ENCODE measurements around the gene TAOK2. TPM values are rescaled to one million over a fixed set of nuclear protein-coding genes. Genes with fewer than 3 reads are reported as not detected.

Gene TAOK2
- total RNA-seq, 2 experiments from 2014 or later: 13.1 to 14.1 TPM

GRCh38 chr16:30025574-30025973 lies 51.9 kb downstream of the TAOK2 start:
- intact Hi-C loops (cut with DNase I, micrococcal nuclease): no loop called here

GRCh38 chr16:30026449-30026848 lies 52.8 kb downstream of the TAOK2 start:
- no peaks in the 10 kb centered on the region for H3K9me3 Mint-ChIP-seq
- intact Hi-C loops (cut with DNase I, micrococcal nuclease): no loop called here
- DNase-seq: no peak

More at GRCh38 chr16:30025574-30025973, 51.9 kb downstream of the TAOK2 start:
- Histone ChIP-seq H3K27ac (ENCODE audit: low read depth in 1 of 2, low read length in 2 of 2) (no peak overlapping the region), H3K36me3 (ENCODE audit: insufficient read depth, low read length) (no peaks in the 10 kb centered on the region), H3K4me1 (ENCODE audit: insufficient read depth, low read length) (peaks cover 16% of the 10 kb centered on the region), H3K27me3 (ENCODE audit: control insufficient read depth in 1 of 2, insufficient read depth in 2 of 2, low read length in 2 of 2) (peaks cover 22 to 32% of the 10 kb centered on the region in 2 experiments), H3K4me3 (ENCODE audit: low read length) (no peak overlapping the region), H3K9me3 (ENCODE audit: control insufficient read depth in 1 of 2, insufficient read depth in 1 of 2, low read length in 2 of 2) (peaks cover 0 to 10% of the 10 kb centered on the region in 2 experiments)
- no peak for TF ChIP-seq CTCF (IDR thresholded peaks at IDR 0.05)
- no peaks in the 10 kb centered on the region for H3K9me3 Mint-ChIP-seq
- H3K27me3 Mint-ChIP-seq: peaks cover 35% of the 10 kb centered on the region
- no peak overlapping the region for H3K4me3 Mint-ChIP-seq
- CTCF ChIA-PET: no interaction called here
- peaks cover 20% of the 10 kb centered on the region for H3K4me1 Mint-ChIP-seq (ENCODE audit: low read depth)
- peak in 1 of 14 experiments; percentile 14 for DNase-seq
- H3K27ac Mint-ChIP-seq: no peak overlapping the region
- POLR2A ChIA-PET: no interaction called here
- ATAC-seq (ENCODE audit: poor library complexity): no peak
- H3K36me3 Mint-ChIP-seq (ENCODE audit: low read depth): no peaks in the 10 kb centered on the region

GRCh38 chr16:30027588-30028437 lies 54.1 kb downstream of the TAOK2 start:
- no peak for DNase-seq
- Mint-ChIP-seq H3K36me3 (ENCODE audit: low read depth) (no peaks in the 10 kb centered on the region), H3K27ac (no peak overlapping the region), H3K4me1 (ENCODE audit: low read depth) (peaks cover 14% of the 10 kb centered on the region), H3K4me3 (no peak overlapping the region), H3K9me3 (no peaks in the 10 kb centered on the region), H3K27me3 (peaks cover 49% of the 10 kb centered on the region)
- intact Hi-C loops (cut with DNase I, micrococcal nuclease): no loop called here
- no peak for ATAC-seq (ENCODE audit: poor library complexity)
- Histone ChIP-seq H3K9me3 (ENCODE audit: control insufficient read depth in 1 of 2, insufficient read depth in 1 of 2, low read length in 2 of 2) (peaks cover 0 to 17% of the 10 kb centered on the region in 2 experiments), H3K27me3 (ENCODE audit: control insufficient read depth in 1 of 2, insufficient read depth in 2 of 2, low read length in 2 of 2) (peaks cover 42 to 47% of the 10 kb centered on the region in 2 experiments), H3K4me3 (ENCODE audit: low read length) (no peak overlapping the region), H3K36me3 (ENCODE audit: insufficient read depth, low read length) (no peaks in the 10 kb centered on the region), H3K4me1 (ENCODE audit: insufficient read depth, low read length) (peaks cover 23% of the 10 kb centered on the region), H3K27ac (ENCODE audit: low read depth in 1 of 2, low read length in 2 of 2) (no peak overlapping the region)
- no peak for TF ChIP-seq CTCF (IDR thresholded peaks at IDR 0.05)
- ChIA-PET POLR2A (no interaction called here), CTCF (no interaction called here)

More at GRCh38 chr16:30026449-30026848, 52.8 kb downstream of the TAOK2 start:
- no peak for ATAC-seq (ENCODE audit: poor library complexity)
- Histone ChIP-seq H3K9me3 (ENCODE audit: control insufficient read depth in 1 of 2, insufficient read depth in 1 of 2, low read length in 2 of 2) (peaks cover 0 to 10% of the 10 kb centered on the region in 2 experiments), H3K36me3 (ENCODE audit: insufficient read depth, low read length) (no peaks in the 10 kb centered on the region), H3K27ac (ENCODE audit: low read depth in 1 of 2, low read length in 2 of 2) (no peak overlapping the region), H3K27me3 (ENCODE audit: control insufficient read depth in 1 of 2, insufficient read depth in 2 of 2, low read length in 2 of 2) (peaks cover 29 to 36% of the 10 kb centered on the region in 2 experiments), H3K4me1 (ENCODE audit: insufficient read depth, low read length) (peaks cover 15% of the 10 kb centered on the region), H3K4me3 (ENCODE audit: low read length) (no peak overlapping the region)
- ChIA-PET CTCF (no interaction called here), POLR2A (no interaction called here)
- Mint-ChIP-seq H3K4me1 (ENCODE audit: low read depth) (peaks cover 12% of the 10 kb centered on the region), H3K27me3 (peaks cover 38% of the 10 kb centered on the region), H3K36me3 (ENCODE audit: low read depth) (no peaks in the 10 kb centered on the region), H3K4me3 (no peak overlapping the region), H3K27ac (no peak overlapping the region)
- no peak for TF ChIP-seq CTCF (IDR thresholded peaks at IDR 0.05)

Measured in CD4-positive, alpha-beta T cell (primary cell).